ENCODE measurements around the gene VPS50.

GRCh38 chr7:93219868-93220267, 12.3 kb upstream of the VPS50 start:
- TF ChIP-seq POLR2AphosphoS5 (IDR thresholded peaks at IDR 0.05; ENCODE audit: low read depth, low read length) (no peak), SIN3A (IDR thresholded peaks at IDR 0.05; ENCODE audit: borderline replicate concordance, insufficient read depth, low read length) (no peak), TAF1 (IDR thresholded peaks at IDR 0.05; ENCODE audit: borderline replicate concordance, insufficient read depth, low read length) (no peak)
- TF ChIP-seq, protein P1, sequence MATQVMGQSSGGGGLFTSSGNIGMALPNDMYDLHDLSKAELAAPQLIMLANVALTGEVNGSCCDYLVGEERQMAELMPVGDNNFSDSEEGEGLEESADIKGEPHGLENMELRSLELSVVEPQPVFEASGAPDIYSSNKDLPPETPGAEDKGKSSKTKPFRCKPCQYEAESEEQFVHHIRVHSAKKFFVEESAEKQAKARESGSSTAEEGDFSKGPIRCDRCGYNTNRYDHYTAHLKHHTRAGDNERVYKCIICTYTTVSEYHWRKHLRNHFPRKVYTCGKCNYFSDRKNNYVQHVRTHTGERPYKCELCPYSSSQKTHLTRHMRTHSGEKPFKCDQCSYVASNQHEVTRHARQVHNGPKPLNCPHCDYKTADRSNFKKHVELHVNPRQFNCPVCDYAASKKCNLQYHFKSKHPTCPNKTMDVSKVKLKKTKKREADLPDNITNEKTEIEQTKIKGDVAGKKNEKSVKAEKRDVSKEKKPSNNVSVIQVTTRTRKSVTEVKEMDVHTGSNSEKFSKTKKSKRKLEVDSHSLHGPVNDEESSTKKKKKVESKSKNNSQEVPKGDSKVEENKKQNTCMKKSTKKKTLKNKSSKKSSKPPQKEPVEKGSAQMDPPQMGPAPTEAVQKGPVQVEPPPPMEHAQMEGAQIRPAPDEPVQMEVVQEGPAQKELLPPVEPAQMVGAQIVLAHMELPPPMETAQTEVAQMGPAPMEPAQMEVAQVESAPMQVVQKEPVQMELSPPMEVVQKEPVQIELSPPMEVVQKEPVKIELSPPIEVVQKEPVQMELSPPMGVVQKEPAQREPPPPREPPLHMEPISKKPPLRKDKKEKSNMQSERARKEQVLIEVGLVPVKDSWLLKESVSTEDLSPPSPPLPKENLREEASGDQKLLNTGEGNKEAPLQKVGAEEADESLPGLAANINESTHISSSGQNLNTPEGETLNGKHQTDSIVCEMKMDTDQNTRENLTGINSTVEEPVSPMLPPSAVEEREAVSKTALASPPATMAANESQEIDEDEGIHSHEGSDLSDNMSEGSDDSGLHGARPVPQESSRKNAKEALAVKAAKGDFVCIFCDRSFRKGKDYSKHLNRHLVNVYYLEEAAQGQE (IDR thresholded peaks at IDR 0.05; ENCODE audit: insufficient read depth in 1 of 2, low read depth in 2 of 2, low read length in 2 of 2), result no peak
